RPMI8226 (cell line): Measurements from ENCODE around the gene COLEC11.
A peak's percentile ranks its signal among the peaks of the same experiment; 100 is the strongest.
"Not testable (repeated sequence)": the region's sequence is repeated elsewhere in the genome, so short reads cannot be mapped to it uniquely, and the experiment has no call there.

Source experiments
- DNase-seq: peaks from one replicate; pipeline ENCODE4 v3.0.0-alpha.2; 2015

Gene COLEC11

DNA sequence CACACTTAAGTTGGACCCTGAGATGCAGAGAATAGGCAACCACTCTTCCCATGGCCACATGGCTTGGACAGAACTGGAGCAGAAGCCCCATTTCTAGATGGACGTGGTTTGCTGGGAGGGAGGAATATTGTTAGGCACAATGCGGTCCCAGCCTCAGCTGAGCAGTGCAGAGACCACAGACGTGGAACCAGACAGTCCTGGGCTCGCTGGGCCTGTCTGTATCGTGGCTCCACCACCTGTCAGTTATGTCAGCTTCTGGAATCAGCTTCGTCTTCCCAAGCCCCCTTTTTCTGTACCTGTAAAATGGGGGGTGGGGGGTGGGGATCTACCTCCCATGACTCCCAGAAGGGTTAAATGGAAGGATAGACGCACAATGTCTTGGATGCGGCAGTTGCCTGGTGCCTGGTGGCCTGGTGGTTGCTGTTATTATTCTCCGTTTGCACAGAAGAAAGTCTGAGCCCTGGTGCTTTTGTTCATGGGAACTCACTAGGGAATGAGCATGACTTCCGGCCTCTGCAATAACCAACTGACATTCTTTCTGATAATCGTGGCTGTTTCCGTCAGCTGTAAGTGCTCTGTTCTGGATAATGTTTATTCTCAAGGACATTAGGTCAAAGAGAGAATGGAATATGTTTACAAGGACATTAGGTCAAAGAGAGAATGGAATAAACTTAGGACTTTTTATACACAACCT is 31.4 kb downstream of the COLEC11 start:
- DNase-seq = no peak

DNA sequence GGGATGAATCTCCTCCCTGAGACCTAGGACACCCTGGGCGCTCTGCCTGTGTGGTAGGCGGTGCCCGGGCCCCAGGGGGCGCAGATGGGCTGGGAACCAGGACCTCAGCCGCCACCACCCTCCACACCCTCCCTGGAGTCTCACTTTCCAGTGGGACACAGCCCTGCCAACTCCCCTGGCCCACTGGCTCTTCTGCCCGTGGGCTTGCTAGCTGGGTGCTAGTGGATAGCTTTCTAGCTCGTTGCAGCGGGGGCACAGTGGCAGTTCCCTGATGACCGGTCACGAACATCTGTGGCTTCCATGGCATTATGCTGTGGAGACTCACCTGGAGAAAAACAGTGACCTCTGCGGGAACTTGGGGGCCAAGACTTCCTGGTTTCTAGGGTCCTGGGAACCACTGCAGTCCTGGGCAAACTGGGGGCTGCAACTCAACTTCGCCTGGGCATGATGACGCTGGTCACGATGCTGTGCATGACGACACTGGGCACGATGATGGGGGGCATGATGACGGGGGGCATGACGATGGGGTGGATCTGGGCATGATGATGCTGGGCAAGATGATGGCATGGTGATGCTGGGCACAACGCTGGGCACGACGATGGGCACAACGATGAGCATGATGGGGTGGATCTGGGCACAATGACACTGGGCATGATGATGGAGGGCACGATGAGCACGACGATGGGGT is 32.0 kb downstream of the COLEC11 start:
- DNase-seq = no peak

DNA sequence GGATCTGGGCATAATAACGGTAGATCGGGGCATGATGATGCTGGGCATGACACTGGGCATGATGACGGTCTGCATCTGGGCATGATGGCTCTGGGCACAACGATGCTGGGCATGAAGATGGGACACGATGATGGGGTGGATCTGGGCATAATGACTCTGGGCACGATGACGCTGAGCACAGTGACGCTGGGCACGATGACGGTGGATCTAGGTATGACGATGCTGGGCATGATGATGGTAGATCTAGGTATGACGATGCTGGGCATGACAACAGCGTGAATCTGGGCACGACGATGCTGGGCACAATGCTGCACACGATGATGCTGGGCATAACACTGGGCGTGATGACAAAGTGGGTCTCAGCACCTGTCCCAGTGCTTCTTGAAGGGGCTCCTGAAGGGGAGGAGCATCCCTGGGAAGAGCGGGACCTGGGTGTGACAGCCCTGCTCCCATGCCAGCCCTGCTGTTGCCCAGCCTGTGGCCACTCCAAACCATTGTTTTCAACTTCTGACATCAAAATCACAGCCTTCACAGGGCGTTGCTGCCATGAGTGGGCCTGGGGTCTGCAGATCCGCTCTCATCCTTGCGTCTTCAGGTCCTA is 32.7 kb downstream of the COLEC11 start:
- DNase-seq = no peak

DNA sequence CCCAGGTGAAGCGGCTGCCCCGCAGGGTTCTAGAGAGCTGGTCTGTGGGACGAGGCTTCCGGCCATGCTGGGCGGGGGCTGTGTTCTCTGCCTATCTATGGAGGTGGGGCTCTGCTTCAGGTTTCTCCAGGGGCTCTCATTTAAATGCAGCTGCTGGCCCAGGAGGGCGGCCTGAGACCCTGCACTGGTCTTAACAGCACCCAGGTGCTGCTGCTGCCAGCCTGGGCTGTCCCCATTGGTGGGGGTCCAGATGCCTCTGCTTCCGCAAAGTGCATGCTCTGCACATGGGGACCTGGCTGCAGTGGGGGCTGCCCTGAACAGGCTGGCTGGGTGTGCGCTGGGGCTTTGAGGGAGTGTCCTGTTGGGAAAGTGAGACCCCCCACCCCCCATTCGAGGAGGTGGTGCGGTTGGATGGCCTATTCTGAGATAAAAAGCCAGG is 33.3 kb downstream of the COLEC11 start:
- no peak for DNase-seq

DNA sequence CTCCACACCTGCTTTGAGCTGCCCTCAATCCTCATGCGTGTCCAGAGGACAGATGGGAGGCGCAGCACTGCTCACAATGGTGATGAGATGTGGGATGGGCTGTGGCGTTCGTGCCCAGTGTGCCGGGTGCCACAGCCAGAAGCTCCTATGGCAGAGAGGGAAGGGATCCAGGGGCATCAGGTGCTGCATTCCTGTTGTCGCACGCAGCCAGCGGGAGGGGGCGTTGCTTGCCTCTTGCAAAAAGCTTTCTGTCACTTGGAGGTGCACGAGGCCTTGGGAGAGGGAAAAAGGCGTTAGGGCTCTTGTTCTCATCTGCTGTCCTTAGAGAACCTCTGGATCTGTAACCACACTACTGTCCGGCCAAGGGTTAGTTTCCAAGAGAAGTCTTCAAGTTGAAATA is 33.9 kb downstream of the COLEC11 start:
- DNase-seq = peak; percentile 40

DNA sequence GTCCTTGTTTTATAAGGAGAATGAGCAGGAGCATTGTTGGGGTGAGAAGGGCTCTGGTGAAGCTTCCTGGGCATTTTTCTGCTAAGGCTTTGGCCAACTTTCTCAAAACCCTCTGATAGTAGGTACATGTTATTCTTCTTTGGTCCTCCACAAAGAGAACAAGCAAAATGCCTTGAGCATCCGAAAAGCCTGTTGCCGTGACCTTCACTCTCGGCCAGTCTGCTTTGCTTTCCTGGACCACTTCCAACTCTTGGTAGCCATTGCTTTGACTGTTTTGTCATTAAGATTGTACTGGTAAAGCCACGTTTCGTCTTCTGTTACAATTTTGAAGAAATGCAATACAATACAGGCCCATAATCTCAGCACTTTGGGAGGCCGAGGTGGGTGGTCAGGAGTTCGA is 35.7 kb downstream of the COLEC11 start:
- DNase-seq = no peak

DNA sequence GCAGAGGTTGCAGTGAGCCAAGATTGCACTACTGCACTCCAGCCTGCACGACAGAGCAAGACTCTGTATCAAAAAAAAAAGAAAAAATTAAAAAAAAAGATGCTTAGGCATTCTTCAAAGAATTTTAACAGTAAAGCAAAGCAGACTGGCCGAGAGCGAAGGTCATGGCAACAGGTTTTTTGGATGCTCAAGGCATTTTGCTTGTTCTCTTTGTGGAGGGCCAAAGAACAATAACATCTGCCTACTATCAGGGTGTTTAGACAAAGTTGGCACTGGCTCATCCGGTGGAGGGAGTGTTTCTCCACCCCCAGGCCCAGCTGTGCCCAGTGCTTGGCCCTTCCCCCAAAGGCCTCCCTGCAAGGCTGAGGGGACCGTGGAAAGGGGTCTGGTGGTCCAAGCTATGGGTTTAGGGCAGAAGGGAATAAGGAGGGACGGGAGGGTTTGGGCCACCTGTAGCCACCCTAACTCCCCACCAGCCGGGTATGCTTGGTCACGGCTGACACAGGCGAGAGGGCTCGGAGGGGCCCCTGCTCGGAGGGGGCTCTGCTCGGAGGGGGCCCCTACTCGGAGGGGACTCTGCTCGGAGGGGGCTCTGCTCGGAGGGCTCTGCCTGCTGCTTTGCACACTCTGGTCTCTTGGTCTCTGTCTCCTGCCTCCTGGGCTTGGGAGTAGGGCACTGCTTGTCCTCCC is 36.4 kb downstream of the COLEC11 start:
- no peak for DNase-seq

DNA sequence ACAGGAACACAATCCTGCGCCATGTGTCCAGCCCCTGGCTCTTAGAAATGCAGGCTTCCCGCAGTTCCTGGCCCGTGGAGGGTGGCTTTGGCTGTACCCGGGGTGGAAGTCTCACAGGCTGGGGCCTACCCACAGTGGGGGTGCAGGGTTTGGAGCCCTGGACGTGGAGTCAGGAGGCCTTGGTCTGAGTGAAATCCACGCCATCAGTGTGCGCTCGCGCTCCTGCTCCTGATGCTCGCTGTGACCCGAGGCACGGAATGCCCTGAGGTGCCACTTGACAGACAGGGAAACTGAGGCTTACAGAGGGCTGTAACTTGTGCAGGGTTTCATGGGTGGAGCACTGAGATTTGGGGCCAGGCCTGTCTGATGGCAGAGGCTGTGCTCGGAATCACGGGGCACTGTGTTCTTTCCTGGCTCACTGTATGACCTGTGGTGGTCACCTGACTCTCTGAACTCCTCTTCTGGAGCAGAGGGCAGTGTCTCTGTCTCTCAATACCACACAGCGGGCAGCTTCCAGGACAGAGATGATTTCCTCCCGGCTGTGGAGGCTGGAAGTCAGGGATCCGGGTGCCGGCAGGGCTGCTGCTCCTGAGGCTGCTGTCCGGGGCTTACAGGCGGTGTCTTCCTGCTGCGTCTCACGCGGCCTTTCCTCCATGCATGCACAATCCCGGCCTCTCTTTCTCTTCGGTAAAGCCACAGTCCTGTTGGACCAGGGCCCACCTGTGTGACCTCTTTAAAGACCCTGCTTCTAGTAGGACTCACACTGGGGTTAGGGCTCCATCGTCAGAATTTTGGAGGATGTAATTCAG is 37.1 kb downstream of the COLEC11 start:
- no peak for DNase-seq

DNA sequence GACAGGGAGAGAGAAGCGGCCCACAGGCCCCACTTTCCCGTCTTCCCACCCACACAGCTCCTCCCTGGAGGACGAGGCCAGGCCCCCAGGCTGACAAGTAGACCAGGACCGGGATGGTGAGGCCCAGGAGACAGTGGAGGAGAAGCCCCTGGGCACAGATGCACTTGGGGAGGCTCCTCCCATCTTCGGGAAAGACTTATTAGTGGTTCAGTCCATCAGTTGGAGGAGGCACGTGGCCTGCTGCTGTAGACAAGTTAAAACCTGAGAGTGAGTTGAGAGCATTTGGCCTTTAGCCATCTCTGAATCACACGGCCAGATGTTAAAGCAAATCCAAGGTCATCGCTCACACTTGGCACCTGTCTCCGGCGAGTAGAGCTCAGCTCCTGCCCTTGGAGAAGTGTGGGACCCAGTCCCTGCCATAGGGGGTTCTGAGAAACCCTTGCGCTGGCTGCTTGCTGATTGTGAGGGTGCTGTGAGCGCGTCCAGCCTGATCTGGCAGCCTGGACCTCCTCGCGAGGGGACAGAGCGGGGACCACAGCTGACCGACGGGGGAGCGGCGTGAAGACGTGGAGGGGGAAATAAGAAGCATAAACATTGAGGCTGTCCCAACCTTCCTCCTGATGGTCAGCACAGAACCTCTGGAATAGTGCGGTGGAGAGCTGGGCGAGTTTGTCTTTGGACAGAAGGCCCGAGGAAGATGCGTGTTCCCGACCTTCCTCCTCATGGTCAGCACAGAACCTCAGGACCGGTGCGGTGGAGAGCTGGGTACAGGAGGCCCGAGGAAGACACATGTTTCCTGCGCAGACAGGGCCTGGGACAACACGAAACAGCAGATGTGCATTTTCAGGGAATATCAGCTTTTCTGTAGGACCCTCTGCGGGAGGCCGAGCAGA is 38.4 kb downstream of the COLEC11 start:
- peak; percentile 69 for DNase-seq

DNA sequence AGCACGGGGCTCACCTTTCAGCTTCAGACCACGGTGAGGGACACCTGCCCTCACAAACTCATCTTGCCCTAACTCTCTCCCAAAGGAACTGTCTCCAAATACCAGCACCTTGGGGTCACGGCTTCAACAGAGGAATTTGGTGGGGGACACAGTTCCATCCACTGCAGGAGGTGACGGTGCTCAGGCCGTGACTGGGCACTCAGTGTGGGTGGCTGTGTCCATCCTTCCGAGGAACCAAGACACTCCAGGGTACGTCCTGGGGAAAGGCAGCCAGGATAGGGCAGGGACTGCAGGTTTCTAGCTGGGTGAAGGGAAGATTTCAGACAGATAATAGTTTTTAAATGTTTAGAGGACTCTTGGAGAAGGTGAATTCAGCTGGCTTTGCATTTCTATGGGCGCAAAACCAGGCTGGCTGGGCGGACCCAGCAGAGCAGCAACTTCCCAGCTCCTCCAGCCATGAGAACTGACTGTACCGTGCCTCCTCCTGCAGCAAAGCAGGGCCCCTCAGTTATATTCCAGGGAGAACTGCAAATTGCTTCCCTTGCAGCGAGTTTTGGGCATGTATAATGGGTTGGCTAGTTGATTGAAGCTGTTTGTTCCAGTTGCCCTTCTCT is 39.2 kb downstream of the COLEC11 start:
- DNase-seq = no peak

DNA sequence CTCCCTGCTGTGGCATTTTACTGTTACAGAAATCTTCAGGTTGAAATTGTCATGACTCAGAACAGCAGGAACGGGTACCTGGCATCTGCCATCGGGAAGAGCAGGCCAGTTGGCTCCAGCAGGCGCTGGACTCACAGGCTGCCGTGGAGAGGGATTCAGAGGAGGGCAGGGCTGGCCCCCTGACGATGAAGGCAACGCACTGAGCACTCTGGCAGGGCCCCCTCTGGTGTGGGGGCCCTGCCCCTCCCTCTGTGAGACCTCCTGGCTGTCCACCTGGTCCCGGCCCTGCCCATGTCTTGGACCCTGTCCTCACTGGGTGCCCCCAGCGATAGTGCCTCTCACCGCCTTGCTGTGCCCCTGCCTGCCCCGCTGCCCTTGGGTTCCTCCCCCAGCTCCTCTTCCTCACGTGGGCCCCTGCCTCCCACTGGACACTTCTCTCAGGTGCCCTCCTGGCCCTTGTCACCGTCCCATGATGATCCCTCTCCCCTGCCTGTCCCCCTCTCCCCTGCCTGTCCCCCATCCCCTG is 39.7 kb downstream of the COLEC11 start:
- DNase-seq = no peak

DNA sequence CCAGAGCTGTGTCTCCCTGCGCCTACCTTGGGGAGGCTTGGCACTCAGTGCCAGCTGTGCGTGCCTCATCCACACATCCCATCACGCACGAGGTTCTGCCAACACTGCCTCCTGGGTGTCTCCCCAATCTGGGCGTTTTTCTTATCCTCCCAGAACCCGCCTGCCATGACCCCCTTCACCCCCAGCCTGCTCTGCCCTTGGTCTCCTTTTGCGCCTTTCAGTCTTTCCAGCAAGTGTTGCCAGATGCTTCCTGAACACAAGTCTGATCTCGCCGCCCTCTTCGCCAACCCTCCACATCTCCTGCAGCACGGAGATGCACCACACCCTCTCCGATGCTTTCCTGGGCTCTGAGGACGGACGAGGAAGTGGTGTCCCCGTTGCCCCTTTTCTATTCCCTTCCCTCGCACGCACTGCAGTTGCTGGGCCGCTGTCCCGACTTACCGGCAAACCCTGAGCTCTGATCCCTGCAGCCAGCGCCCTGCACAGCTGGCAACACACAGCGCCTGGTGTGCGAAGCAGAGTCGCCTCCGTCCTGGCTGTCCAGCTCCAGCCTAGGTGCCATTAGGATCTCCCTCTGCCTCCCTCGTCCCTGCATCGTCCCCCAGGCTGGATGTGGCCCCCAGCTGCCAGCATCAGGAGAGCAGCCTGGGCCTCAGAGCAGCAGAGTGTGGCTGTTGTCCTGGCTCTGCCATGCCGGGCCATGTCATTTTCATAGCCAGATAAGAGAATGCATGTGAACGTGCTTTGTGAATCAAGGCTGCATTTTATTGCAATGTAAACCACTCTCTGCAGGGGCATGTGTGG is 40.5 kb downstream of the COLEC11 start:
- DNase-seq = no peak

DNA sequence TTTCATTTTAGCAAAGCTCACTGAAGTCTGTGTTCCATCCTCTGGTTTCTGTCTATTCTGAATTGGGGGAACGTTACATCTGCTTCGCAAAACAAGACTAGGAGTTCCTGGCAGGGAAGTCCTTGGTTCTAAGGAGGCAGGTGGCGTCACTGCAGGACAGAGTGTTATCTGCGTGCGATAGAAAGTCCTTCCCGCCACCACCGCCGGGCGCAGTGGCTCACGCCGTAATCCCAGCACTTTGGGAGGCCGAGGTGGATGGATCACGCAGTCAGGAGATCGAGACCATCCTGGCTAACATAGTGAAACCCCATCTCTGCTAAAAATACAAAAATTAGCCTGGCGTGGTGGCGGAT is 41.0 kb downstream of the COLEC11 start:
- not testable (repeated sequence) for DNase-seq

DNA sequence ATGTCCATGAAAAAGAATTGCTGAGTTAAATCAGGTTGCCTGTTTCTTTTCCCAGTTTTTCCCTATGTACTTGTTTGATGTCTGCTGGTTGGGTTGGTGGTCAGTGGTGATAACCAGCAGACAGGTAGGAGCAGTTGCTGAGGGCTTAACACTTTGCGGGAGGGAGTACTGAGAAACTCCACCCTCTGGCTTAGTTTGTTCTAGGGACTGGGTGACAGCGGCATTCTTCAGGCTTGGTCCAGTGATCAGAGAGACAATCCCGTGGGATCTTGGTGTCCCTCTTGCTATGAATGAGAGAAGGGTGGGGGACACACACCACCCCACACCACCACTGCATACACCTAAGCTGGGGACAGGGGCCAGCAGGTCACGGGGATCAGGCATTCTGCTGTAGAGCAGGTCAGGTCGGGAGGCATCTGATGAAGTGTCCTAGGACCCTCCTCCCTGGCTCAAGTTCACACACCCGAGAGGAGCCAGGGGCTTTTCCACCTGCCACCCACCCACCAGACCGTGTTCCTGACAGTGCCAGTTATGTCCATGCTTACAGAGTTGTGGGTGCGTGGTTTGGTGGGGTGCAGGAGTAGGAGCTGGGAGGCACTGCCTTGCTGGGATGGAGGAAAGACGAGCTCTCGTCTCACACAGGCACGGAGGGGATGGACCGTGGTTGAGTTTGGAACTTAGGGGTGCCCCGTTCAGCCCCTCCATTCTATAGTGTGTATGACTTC is 41.8 kb downstream of the COLEC11 start:
- DNase-seq = no peak

DNA sequence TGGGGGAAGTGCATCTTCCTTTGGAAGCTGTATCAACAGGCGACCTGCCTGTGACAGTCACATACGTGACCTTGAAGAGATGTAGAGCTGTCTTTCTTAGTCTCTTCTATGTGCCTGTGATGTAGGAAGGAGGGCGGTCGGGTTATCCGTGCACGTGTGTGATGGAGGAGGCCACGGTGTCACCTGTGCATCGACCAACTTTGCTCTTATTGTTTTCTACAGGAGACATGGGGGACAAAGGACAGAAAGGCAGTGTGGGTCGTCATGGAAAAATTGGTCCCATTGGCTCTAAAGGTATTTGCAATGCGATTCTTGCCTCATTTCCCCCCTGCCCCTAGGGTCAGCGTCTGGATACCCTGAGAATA is 42.4 kb downstream of the COLEC11 start:
- DNase-seq = no peak

DNA sequence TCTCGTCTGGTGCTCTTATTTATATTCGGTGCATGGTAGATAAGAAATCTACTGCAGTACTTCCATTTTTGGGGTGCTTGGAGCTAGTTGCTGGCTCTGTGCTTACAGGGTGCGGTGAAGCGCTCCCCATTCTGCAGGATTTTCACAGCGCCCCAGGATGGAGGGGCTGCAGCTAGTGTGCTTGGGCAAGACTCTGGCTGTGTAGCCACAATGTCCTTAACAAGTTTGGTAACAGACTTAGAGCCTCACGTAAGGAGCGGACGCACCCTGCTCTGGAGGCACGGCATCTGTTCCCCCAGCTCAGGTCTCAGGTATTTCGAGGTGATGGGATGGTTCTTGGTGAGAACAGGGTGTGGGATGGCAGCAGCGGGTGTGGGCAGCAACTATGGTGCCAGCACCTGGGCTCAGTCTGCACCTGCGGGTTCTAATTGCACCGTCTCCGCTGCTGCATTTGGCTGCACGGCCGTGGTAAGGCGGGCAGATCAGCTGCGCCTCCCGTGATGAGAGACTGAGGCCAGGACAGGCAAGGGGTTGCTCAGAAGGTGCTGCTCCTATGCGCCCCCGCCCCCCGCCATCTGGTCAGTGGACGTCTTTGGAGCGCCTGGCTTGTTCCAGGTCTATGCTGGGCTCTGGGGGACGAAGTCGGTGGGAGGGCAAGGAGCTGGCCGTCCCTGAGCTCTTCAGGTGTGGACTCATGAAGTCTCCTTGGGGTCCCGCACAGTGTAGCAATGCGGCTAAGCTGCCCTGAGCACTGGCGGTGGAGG is 43.0 kb downstream of the COLEC11 start:
- DNase-seq = peak; percentile 23

DNA sequence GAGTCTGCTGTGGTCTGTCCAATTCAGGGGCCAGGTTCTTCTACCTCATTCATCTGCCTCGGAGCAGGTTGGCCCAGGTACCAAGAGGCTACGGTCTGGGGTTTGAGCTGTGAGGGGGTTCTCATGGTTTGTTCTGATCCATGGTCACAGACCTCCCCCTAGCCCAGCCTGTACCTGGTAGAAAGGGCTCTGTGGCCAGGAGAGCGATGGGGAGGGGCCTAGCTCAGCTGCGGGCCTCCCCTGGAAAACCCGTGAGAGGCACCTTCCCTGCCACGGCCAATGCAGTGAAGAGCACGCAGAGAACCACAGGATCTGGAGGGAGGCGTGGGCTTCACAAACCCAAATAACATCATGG is 43.5 kb downstream of the COLEC11 start:
- no peak for DNase-seq

DNA sequence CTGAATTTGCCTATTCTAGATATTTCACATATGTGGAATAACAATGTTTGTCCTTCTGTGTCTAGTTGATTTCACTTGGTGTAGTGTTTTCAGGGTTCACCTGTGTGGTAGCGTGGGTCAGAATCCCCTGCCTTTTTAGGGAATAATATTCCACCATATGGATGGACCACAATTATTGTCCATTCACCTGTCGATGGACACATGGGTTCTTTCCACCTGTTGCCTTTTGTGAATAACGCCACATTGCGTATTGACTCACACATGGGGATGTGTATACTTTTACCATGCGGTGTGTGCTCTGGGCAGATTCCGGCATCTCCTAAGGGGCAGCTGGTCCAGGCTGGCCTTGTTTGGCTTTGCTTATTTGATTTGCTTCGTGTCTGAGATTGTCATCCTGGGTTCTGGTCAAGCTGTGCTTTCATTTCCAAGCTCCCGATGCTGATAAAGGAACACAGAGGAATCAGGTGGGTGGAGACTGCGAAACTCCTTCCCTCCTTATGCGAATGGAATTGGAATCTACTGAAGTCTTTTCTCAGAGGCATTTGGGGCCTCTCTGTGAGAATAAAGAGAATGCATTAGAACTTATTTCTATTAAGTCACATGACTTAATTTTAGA is 44.2 kb downstream of the COLEC11 start:
- no peak for DNase-seq
